AG10803 (cell line): ENCODE measurements around the gene CDT1.

Source experiments
- DNase-seq: peaks from one replicate; pipeline ENCODE4 v3.0.0; 2010; ENCODE audit warnings: low read depth
- H3K4me3 ChIP-seq: 2 replicates; pipeline ENCODE4 v1.5.1; 2011; ENCODE audit warnings: mild to moderate bottlenecking, low read length, control low read depth
- TF ChIP-seq, protein P1 (sequence below): conservative IDR thresholded peaks from 2 replicates; pipeline ENCODE4 v1.5.1; 2011; ENCODE audit warnings: mild to moderate bottlenecking, low read length, control low read depth, inconsistent platforms

CDT1 gene

DNA sequence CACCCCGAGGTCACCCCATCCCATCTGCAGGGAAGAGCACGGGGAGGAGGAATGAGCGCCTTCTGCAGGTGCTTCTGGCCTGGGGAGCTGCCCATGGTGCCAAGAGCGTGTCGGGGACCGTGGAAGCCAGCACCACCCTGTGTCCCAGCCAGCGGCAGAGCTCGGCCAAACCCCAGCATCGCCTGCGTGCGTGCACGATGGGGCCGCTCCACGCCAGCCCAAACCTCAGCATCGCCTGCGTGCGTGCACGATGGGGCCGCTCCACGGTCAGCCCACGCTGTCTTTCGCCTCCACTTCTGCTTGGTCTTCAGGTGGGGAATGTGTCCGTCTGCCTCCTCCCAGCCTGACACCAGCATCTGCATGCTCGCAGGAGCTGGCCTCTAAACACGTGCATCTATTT, 39.2 kb downstream of the CDT1 start:
- DNase-seq, result no peak
- H3K4me3 ChIP-seq, result no peak overlapping the region
- TF ChIP-seq, protein P1, sequence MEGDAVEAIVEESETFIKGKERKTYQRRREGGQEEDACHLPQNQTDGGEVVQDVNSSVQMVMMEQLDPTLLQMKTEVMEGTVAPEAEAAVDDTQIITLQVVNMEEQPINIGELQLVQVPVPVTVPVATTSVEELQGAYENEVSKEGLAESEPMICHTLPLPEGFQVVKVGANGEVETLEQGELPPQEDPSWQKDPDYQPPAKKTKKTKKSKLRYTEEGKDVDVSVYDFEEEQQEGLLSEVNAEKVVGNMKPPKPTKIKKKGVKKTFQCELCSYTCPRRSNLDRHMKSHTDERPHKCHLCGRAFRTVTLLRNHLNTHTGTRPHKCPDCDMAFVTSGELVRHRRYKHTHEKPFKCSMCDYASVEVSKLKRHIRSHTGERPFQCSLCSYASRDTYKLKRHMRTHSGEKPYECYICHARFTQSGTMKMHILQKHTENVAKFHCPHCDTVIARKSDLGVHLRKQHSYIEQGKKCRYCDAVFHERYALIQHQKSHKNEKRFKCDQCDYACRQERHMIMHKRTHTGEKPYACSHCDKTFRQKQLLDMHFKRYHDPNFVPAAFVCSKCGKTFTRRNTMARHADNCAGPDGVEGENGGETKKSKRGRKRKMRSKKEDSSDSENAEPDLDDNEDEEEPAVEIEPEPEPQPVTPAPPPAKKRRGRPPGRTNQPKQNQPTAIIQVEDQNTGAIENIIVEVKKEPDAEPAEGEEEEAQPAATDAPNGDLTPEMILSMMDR, result no peak

DNA sequence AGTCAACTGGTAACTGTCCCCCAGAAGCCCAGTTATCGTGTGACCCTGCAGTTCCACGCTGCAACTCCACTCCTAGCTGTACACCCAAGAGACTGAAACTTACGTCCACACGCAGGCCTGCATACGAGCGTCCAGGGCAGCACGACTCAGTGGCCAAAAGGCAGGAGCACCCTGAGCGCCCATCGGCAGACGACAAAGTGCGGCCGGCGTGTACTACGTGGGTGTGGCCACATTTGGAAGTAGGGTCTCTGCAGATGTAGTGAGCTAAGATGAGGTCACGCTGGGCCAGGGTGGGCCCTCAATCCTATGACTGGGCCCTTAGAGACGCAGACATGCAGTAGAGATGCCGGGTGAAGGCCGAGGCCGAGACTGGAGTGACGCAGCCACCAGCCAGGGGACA, 39.7 kb downstream of the CDT1 start:
- TF ChIP-seq, protein P1, result no peak
- DNase-seq, result no peak

DNA sequence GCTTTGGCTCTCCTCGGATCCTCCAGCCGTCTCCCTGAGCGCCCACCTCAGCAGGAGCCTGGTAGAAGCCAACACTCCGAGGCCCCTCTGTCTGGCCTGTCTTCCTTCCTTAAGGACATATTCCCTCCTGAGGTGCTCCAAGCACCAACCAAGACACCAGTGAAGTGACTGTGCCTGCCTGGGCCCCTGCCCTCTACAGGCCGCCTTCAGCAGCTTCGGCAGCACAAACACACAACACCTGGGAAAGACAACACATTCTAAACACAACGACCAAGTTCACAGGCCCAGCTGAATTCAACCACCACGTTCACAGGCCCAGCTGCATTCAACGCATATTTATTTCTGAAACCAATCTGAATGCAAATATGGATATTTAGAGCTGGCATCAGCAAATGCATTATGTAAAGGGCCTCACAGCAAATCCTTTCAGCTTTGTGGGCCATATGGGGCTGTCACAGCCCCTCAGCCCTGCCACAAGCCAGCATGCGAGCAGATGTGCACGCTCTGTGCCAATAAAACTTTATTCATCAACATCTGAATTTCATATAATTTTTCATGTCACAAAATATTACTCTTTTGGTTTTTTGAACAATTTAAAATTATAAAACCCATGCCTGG, 40.9 kb downstream of the CDT1 start:
- no peak overlapping the region for H3K4me3 ChIP-seq
- TF ChIP-seq, protein P1, result no peak; the same call in 1 of the 2 replicates
- DNase-seq, result no peak

More for the DNA sequence above, 39.7 kb downstream of the CDT1 start:
- no peak overlapping the region for H3K4me3 ChIP-seq

DNA sequence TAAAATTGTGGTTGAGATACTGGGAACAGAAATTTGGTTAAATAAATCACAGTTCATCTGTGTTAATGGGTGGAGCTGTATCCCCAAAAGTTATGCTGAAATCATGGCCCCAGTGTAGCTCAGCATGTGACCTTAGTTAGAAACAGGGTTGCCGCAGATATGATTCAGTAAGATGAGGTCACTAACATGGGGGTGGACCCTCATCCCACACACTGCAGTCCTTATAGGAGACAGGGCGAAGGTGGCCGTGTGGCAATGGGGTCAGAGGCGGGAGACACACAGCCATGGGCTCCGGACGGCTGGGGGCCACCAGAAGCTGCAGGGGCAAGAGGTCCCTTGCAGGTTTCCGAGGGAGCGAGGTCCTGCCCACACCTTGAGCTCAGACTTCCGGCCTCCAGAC, 42.5 kb downstream of the CDT1 start:
- no peak overlapping the region for H3K4me3 ChIP-seq
- TF ChIP-seq, protein P1, result no peak
- DNase-seq, result no peak

DNA sequence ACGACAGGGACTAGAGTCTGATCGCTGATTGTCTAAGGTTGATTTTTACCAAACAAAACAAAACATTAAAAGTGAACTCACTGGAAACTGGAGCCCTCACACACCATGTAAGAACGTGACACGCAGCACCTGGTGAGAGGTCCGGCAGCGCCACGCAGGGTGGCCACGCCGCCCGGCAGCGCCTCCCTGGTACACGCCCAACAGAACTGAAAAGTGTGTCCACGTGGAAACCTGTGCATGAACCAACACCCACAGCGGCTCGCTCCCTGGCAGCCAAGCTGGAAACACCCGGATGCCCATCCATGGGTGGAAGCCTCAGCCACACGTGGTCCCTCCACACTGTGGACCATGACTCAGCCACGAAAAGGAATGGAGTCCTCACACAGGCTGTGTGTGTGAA, 44.1 kb downstream of the CDT1 start:
- H3K4me3 ChIP-seq, result no peak overlapping the region
- no peak for DNase-seq
- TF ChIP-seq, protein P1, result no peak

DNA sequence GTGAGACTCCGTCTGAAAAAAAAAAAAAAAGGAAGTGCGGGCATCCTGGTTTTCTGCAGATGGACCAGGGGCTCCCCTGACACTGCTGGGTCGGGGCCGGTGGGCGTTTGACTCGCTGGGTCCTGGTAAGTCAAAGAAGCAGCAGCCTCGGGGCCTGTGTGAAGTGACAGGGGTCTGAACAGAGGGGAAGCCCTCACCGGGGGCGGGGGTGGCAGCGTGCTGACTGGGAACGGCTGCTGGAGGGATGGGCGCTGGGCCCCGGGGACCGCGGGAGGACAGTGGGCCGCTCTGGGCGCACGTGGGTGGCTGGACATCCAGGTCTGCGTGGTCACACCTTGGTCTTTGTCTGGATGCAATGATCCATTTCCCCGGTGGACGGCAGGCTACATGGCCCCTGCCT, 45.0 kb downstream of the CDT1 start:
- DNase-seq, result no peak
- TF ChIP-seq, protein P1, result no peak
- no peak overlapping the region for H3K4me3 ChIP-seq

DNA sequence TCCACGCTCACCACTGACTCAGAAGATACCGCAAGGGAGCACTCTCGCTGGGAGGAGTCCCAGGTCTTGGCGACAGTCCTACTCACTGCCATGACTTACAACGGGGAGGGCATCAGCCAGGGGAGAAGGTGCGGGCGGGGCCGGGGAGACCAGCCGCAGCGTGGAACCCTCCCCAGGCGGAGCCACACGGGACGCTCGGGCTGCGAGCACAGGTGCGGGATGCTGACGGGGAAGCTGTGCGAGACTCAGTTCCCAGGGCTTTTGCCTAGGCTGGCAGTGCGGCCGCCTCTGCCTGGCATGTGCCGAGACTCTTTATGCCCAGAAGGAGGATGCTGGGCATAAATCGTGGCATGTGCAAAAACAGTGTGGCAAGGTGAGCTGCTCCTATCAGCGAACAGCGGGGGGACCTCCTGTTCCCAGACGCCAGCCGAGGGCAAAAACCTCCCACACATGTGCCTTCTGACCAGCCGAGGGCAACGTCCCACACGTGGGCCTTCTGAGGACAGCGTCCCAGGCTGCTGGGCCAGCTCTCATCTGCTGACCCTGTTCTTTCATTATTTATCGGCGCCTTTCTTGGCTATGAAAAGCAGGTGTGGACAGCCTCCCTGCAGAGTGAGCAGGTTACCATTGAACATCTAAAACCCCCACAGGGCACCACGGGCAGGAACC, 47.1 kb downstream of the CDT1 start:
- H3K4me3 ChIP-seq, result no peak overlapping the region
- TF ChIP-seq, protein P1, result no peak
- no peak for DNase-seq
